Stimulated activated CD4-positive, alpha-beta T cell treated with anti-CD3 and anti-CD28 coated beads, Interleukin-4, amount 100 ng/mL, for 24 hours (primary cell): ENCODE results near the gene NPTXR.

ENCODE experiments used
- DNase-seq: peaks from one replicate; pipeline ENCODE4 v3.0.0-alpha.2; 2020

The NPTXR gene

DNA sequence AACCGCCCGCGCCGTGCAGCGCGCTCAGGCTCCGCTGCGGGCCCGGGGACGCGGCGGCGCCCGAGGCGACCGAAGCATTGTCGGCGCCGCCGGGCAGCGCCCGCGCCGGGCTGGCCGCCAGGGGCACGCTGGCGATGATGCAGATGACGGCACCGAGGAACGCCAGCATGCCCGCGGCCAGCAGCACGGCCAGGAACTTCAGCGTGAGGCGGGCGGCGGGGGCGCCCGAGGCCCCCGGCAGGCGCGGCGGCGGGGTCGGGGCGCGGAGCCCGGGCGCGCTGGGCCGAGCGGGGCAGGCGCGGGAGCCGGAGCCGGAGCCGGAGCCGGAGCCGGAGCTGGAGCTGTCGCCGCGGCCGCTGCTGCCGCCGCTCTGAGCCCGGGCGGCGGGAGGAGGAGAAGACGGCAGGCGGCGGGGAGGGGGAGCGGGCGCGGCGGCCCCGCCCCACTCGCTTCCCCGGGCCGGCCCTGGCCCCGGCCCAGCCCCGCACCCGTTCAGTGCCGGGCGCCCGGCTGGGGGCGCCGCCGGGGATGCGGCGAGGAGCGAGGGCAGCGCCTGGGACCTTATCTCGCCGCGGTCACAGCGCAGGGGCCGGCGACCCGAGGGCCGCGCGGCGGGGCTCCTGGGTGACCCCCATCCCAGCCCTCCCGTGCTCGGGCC lies at the start of gene NPTXR:
NPTXR (minus strand) TSS at position 372 of the 658 bp plus-strand sequence.
- peak; percentile 32 for DNase-seq

DNA sequence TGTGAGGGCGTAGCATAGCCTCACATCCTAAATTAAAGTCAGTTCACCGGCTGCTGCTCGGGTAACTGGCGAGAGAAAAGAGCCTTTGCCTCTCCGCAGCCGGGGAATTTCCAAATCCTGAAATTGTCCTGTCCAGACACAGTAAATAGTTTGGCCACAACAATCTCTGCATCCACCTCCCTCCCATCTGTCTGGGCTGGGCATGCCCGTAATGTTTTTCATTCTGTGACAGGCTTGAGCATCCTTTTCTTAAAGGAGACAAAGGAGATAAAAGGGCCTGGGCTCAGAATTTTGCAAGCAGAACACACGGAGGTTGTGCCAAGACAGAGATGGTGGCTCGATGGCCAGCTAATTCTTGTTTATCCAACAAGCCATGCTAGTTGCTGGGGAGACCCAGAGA lies 47.4 kb upstream of the NPTXR start:
- no peak for DNase-seq

DNA sequence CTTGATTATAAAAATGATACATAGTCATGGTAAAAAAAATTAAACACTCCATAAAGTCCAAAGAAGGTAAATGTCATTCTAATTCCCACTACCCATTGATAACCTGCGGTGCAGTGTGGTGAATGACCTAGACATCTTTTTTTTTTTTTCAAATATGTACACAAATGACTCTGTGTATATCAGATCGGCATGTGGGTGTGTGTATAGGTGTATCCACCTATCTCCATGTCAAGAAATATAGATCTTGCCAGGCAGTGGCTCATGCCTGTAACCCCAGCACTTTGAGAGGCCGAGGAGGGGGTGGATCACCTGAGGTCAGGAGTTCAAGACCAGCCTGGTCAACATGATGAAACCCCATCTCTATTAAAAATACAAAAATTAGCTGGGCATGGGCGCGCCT lies 46.5 kb upstream of the NPTXR start:
- DNase-seq, result no peak

DNA sequence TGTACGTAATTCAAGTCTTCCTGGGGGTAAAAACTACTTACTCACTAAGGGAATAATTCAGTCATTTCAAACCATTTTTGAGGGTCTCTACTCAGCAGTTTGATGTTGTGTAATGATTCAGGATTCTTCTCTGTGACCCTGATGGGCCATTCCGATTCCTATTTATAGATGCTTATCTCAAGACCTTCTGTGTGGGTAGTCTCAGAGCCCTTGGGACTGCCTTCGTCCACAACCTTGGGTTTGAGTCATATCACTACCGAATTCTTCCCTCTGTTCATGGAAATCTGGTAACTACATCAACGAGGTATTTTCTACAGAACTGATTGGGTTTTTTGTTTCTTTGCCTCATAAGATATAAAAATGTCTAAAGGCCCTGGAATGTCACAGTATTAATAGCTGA lies 42.5 kb upstream of the NPTXR start:
- no peak for DNase-seq

DNA sequence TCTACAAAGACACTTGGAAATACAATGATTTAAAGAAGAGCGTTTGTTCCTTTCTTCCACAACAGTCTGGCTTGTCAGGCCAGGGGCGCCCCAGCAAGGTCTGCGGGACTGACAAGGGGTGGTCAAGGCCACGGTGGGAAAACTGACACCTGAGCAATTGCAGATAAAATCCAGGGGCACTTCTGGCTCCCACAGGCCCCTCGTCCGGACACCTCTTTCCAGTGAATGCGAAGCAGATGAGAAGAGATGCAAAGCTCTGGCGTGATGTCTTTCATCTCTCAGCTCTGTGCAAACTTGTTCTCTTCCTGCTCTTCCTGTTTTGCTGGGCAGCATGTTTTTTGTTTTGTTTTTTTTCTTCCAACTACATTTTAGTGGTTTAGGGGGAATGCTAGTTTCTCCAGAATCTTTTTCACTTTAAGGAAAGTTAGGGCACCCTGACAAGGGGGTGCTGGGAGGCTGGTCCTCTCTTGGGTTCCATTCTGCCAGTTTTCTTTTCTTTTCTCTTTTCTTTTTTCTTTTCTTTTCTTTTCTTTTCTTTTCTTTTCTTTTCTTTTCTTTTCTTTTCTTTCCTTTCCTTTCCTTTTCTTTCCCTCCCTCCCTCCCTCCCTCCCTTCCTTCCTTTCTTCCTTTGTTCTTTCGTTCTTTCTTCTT lies 39.3 kb upstream of the NPTXR start:
- no peak for DNase-seq

DNA sequence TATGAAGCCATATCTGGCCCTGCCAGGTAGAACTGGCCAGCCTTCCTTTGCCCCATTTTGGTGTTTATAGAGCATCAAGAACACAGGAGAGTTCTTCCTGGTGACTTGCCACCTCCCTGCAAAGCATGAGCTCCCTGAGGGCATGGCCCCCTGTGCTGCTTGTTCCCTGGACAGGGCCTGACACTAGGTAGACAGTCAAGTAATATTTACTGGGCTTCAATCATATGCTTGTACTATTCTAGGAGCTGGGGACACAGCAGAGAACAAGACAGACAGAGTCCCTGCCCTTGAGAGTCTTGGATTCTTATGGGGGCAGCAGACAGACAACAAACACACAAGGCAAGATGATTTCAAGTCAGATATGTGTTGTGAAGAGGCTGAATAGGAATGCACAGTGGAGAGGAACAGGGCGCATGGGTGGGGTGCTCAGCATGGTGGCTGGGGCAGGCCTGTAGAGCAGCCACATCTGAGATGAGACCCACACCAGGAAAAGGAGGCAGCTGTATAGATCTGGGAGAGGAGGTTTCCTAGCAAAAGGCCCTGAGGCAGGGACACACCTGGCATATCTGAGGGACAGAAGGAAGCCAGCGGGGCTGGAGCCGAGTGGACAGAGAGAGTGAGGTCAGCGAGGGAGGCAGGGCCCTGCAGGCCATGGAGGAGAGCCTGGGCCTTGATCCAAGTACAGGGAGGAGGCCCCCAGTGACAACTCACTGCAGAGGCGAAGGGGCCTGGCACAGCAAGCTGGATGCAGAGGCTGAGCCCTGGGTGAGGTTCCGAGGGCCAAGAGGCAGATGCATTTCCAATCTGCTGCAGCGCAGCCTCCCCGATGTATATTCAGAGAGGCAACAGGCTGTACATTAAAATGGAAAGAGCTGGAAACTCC lies 38.4 kb upstream of the NPTXR start:
- DNase-seq, result no peak

DNA sequence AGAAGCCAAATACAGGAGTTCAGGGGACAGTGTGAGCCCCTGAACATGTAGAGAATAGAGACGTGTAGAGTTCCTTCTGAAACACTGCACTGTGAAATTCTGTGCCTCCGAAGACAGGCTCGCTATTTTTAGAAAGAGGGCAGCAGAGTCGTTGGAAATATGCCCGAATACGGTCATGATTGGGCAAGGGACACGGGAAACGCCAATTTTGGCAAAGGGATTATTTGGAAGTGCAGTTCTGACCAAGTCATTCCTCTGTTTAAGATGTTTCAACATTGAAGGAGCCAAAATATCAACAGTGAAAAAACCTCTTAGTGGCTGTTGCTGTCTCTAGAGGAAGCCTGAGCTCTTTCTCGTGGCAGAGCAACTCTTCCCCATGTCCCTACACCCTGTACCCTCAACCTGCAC lies 37.6 kb upstream of the NPTXR start:
- DNase-seq, result no peak

DNA sequence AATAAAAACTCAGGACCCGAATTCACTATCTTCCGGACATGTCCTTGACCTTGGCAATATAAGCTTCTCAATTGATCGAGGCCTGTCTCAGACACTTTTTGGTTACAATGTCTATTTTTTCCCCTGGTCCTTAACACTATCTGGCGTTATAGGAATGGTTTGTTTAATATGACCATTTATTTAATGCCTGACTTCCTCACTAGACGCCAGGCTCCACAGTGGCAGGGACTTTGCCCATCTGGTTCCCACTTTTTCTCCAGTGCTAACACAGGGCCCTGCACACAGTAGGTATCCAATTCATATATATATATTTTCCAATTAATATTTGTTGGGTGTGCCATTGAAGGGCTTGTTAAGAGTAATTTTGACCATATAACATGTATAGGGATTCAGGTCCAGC lies 36.1 kb upstream of the NPTXR start:
- no peak for DNase-seq

DNA sequence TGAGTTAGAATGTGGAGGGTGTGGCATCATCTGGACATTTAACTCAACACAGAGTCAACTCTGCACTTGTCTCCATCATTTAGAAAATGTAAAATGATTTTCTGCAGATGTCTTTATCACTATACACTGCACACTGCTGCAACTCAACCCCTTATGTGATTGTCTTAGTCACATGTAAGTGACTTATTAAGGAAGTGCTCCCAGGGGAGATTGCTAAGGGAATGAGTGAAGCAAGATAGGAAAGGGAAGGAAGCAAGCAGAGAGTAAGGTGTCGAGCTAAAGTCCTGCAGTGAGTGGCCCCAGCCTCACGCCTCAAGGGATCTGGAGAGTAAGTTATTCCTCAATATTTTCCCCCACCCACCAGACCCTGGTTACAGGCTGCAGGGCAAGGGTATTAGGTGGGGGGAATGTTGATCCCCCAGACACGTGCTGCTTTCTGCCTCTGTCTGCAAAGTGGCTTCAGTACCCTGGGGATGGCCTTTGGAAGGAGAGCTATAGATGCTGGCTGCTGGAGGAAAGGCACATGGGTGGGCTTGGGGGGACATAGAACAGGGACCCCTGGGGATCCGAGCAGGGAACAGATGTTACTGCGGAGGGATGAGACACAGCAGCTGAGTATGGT lies 35.4 kb upstream of the NPTXR start:
- DNase-seq, result no peak

DNA sequence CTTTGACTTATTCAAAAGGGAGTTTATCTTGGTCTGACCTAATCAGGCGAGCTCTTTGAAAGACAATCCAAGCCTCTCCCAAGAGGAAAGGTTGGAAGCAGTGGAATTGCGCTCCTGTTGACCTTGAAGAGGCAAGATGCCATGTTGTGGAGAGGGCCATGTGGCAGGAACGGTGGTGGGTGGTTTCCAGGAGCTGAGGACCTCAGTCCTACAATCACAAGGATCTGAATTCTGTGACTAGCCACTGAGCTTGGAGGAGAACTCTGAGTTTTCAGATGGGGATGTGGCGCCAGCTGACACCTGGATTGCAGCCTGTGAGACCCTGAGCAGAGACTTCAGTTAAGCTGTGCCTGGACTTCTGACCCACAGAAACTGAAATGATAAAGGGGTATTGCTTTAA lies 34.2 kb upstream of the NPTXR start:
- DNase-seq, result no peak

DNA sequence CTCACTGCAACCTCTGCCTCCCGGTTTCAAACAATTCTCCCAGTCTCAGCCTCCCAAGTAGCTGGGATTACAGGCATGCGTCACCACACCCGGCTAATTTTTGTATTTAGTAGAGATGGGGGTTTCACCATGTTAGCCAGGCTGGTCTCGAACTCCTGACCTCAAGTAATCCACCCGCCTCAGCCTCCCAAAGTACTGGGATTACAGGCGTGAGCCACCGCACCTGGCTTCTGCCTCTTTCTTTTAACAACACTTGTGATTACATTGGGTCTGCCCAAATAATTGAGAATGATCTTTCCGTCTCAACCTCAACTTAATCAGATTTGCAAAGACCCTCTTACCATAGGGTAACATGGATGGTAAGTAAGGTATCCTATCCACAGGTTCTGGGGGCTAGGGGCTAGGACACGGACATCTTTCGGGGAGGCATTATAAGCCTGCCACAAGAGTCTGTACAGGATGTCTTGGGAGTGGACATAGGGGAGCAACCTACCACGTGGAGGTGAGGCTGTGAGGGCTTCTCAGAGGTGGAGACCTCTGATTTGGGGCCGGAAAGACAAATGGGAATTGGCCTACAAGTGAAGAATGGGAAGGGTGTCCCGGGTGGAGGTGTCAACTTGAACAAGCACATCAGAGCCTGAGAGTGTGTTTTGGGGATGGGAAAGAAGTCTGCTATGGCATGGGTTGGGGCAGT lies 30.8 kb upstream of the NPTXR start:
- DNase-seq, result no peak

DNA sequence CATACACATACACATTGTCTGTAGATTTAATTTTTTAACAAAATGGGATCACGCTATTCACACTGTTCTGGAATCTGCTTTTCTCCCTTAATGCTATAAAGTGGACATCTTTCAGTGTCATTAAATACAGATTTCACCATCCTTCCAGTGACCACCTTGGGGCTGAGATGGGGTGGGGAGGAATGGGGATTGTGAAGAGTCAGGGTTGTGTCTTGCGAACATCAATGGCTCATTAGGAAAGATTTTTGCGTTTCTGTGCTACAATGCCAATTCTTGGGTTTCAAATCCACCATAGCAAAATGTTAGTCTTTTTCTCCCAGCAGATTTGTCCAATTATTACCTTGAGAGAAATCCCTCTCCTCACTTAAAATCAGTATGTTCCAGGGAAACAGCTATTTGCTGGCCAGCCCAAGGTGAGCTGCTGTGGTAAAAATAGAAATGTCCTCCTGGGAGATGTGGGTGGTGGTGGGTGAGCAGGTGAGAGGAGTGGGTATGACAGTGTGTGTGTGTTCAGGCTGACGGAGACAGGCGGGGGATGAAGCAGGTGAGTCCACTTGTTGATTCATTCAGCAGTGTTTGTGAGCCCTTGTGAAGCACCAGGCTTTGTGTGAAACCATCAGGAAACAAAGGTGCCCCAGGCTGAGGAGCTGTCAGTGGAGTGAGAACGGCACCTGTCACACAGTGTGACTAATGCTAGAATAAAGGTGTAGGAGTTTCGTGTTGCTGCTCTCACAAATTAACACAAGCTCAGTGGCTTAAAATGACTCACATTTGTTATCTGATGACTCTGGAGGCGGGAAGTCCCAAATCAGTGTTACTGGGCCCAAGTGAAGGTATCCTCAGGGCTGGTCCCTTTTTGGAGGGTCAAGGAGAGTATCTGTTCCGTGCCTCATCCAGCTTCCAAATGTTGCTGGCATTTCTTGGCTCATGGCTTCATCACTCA lies 29.9 kb upstream of the NPTXR start:
- DNase-seq, result peak; percentile 85

DNA sequence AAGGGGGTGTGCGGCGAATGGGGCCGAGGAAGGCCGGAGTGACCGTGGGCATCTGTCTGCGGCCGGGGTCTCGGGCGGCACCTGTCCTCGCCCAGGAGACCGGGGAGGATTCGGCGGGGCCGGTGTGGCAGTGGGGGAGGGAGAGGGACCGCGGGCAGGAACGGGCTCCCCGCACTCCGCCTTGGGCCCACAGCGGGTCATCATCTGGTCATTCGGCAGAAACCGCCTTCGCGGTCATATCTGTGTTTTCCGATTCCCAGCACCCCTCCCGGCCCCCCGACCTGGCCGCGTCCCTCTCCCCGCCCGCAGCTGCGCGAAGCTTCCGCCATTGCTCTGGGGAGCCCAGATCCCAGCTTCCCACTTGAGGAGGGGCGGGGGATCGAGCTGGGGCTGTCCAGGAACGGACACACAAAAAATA lies 29.0 kb upstream of the NPTXR start:
- no peak for DNase-seq

DNA sequence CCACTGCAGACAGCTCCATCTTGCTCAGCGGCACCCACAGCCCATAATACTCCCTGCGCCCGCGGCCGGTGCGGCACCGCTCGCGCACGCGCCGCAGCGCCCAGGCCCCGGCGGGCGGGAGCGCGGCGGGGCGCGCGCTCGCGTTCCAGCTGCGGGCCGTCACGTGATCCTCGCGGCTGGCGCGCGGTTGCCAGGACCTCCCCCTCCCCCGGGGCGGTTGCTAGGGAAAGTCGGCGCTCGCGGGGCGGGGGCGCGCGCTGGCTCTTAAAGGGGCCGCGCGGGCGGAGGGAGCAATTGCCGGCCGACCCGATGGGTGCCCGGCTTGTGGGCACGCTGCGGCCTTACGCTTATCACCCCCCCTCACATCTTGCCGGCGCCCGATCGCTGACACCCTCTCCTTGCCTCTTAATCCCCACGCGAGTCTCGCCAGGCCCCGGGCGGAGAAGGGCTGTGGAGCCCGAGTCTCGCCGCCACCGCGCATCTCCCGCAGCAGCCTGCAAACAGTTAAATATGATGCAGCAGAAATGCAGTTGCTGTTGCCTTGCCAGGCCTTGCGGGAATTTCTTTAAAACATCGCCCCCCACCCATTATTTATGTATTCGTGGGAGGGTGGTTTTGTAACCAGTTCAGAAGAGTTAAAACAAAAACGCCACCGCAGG lies 28.5 kb upstream of the NPTXR start, which contains the start of gene CBX6:
CBX6 (minus strand) TSS at position 45 of the 659 bp plus-strand sequence; CDS start at position 19, 26 bp downstream.
- DNase-seq, result peak; percentile 95

DNA sequence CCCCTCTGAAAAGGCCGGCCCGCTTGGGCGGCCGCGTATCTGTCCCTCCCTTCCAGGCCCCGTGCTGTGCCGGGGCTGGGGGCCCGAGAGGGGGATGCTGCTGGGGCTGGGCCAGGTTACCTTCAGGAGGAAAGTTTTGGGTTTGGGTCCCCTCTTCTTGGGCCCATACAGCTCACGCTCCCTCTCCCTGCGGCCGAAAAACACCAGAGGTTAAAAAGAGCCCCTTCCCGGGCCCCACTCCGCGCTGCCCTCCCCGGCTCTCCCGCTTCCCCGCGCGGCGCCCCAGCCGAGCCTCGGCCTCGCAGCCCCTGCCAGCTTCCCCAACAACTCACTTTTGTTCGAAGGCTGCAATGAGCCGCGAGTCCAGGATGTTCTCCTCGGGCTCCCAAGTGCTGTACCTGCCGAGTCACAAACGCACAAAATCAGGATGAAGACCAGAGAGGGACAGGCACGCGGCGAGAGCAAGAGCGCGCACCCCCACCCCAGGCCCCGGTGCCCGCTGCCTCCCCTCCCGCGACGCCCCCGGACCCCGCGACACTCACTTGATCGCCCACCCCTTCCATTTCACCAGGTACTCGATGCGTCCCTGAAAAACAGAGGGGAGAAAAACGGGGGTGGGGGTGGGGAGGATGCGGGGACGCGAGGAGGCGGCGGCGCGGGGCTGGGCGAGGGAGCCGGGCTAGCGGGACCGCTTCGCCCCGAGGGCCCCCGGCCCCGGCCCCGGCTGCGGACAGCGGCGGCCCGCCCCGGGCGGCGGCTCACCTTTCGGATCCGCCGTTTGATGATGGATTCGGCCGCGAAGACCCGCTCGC lies 27.7 kb upstream of the NPTXR start:
- no peak for DNase-seq

DNA sequence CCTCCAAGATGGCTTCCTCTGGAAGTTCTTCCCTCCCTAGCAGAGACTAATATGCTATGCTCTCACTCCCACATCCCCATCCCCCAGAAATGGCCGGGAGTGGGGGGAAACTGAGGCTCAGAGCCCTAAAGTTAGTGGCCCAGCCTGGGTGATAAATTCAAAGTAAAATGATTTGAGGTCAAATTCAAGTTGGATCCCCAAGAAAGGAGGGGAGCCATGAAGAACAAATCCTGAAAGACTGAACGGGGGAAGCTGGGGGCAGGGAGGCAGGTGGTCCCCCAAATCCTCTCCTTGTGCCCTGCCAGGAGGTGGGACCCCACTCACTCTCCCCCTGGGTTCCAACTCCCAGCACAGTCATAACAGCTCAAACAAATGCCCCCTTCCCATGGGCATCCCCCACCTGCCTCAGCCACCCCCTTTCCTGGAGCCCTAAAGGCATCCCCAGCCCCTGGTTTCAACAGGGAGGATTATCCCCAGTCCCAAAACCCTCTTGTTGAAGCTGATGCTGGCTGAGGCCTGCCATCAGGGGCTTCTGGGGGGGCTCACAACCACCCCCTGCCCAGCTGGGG lies 27.0 kb upstream of the NPTXR start:
- DNase-seq, result no peak

DNA sequence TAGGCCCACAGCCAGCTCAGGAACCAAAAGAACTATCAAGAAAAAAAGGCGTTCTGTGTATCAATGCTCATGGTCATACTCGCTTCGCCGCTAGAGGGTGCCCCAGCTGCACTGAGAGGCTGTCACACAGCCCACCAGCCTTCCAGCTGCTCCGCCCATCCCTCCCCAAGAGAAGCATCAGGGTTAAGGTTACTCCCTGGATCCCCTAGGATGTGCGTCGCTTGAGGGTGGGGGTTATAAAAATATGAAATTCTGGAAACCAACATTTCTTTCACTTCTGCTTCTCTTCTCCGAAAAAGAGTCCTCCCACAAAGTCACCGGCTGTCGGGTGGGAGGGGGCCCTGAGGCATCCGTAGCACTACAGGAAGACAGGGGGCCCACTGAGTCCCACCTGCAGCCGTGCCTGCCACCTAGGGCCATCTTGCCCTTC lies 26.5 kb upstream of the NPTXR start:
- DNase-seq, result peak; percentile 92

DNA sequence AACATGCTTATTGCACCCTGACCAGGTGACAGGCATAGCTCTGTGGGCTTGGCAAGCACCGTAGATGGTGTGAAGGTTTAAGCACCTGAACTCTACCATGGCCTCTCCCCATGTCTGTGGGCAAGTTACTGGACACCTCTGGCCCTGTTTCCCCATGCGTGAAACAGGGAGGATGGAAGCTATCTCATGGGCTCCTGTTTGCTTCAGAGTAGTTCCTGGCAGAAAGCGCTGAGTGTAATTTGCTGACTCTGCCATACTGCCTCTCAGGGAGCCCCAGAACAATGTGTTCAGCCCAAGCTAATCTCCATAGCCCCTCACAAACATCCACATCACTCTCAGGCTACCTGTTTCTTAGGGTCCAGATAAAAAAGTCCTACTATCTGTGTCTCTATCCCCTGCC lies 25.8 kb upstream of the NPTXR start:
- no peak for DNase-seq

DNA sequence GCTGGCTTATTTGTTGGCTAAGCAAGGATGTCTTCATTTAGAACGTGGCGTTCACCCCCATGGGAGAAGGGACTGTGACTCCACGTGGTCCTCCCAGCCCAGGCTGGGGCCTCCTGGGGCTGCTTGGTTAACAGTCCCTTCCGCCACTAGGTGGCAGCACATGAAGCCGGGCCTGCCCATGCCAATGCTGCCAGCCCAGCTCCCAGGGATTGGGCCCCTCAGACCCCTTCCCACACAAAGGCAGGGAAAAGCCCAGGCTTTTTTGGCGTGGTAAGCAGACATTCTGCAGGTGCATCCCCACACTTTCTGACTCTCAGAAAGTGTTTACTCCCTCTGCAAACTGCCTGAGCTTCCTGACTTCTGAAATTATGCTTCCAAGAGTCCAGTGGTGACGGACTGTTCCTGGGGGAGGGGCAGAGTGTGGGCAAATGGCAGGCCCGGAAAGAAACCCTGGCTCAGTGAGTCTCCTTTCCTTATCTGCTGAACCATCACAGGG lies 25.1 kb upstream of the NPTXR start:
- DNase-seq, result peak; percentile 91
